Measurements from ENCODE around the gene CPEB2.

The CPEB2 gene

GRCh38 chr4:15060213-15060612, 57.9 kb downstream of the CPEB2 start:
- H3K27me3 ChIP-seq (ENCODE audit: insufficient read depth, poor library complexity, severe bottlenecking): no peaks in the 10 kb centered on the region
- H3K4me3 ChIP-seq (replicated peaks; ENCODE audit: insufficient read depth, low read length): no peak overlapping the region
- TF ChIP-seq POLR2AphosphoS5 (IDR thresholded peaks at IDR 0.05; ENCODE audit: low read depth) (no peak), GABPA (IDR thresholded peaks at IDR 0.05; ENCODE audit: low read depth) (no peak), CTCF (IDR thresholded peaks at IDR 0.05; ENCODE audit: insufficient read depth, low read length) (no peak), SPI1 (IDR thresholded peaks at IDR 0.05; ENCODE audit: borderline replicate concordance, low read depth) (no peak)
- TF ChIP-seq, protein P1, sequence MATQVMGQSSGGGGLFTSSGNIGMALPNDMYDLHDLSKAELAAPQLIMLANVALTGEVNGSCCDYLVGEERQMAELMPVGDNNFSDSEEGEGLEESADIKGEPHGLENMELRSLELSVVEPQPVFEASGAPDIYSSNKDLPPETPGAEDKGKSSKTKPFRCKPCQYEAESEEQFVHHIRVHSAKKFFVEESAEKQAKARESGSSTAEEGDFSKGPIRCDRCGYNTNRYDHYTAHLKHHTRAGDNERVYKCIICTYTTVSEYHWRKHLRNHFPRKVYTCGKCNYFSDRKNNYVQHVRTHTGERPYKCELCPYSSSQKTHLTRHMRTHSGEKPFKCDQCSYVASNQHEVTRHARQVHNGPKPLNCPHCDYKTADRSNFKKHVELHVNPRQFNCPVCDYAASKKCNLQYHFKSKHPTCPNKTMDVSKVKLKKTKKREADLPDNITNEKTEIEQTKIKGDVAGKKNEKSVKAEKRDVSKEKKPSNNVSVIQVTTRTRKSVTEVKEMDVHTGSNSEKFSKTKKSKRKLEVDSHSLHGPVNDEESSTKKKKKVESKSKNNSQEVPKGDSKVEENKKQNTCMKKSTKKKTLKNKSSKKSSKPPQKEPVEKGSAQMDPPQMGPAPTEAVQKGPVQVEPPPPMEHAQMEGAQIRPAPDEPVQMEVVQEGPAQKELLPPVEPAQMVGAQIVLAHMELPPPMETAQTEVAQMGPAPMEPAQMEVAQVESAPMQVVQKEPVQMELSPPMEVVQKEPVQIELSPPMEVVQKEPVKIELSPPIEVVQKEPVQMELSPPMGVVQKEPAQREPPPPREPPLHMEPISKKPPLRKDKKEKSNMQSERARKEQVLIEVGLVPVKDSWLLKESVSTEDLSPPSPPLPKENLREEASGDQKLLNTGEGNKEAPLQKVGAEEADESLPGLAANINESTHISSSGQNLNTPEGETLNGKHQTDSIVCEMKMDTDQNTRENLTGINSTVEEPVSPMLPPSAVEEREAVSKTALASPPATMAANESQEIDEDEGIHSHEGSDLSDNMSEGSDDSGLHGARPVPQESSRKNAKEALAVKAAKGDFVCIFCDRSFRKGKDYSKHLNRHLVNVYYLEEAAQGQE (IDR thresholded peaks at IDR 0.05; ENCODE audit: insufficient replicate concordance, low read depth): no peak
- no peak for DNase-seq (ENCODE audit: low read depth in 1 of 2, low spot score in 1 of 2)
- H3K27ac ChIP-seq (replicated peaks): no peak overlapping the region

- H3K27me3 ChIP-seq (ENCODE audit: insufficient read depth, poor library complexity, severe bottlenecking): no peaks in the 10 kb centered on the region
- H3K4me3 ChIP-seq (replicated peaks; ENCODE audit: insufficient read depth, low read length): no peak overlapping the region
- no peak overlapping the region for H3K27ac ChIP-seq (replicated peaks)
- DNase-seq (ENCODE audit: low read depth in 1 of 2, low spot score in 1 of 2): no peak
- TF ChIP-seq POLR2AphosphoS5 (IDR thresholded peaks at IDR 0.05; ENCODE audit: low read depth): no peak
- TF ChIP-seq SPI1 (IDR thresholded peaks at IDR 0.05; ENCODE audit: borderline replicate concordance, low read depth): no peak
- TF ChIP-seq, protein P1 (IDR thresholded peaks at IDR 0.05; ENCODE audit: insufficient replicate concordance, low read depth): no peak
- TF ChIP-seq CTCF (IDR thresholded peaks at IDR 0.05; ENCODE audit: insufficient read depth, low read length): no peak
- TF ChIP-seq GABPA (IDR thresholded peaks at IDR 0.05; ENCODE audit: low read depth): no peak
Measured at GRCh38 chr4:15063341-15063740, 61.1 kb downstream of the CPEB2 start.

- no peak overlapping the region for H3K27ac ChIP-seq (replicated peaks)
Measured at GRCh38 chr4:15065516-15065915, 63.2 kb downstream of the CPEB2 start.

More at GRCh38 chr4:15065516-15065915, 63.2 kb downstream of the CPEB2 start:
- H3K27me3 ChIP-seq (ENCODE audit: insufficient read depth, poor library complexity, severe bottlenecking): no peaks in the 10 kb centered on the region
- DNase-seq (ENCODE audit: low read depth in 1 of 2, low spot score in 1 of 2): no peak
- H3K4me3 ChIP-seq (replicated peaks; ENCODE audit: insufficient read depth, low read length): no peak overlapping the region
- TF ChIP-seq CTCF (IDR thresholded peaks at IDR 0.05; ENCODE audit: insufficient read depth, low read length) (no peak), SPI1 (IDR thresholded peaks at IDR 0.05; ENCODE audit: borderline replicate concordance, low read depth) (no peak), POLR2AphosphoS5 (IDR thresholded peaks at IDR 0.05; ENCODE audit: low read depth) (no peak), GABPA (IDR thresholded peaks at IDR 0.05; ENCODE audit: low read depth) (no peak)
- TF ChIP-seq, protein P1 (IDR thresholded peaks at IDR 0.05; ENCODE audit: insufficient replicate concordance, low read depth): no peak

Data from HL-60 (cell line).